GM12873 (cell line): ENCODE results near the gene TAOK3.

ENCODE experiments used
- CTCF ChIP-seq: IDR thresholded peaks from 2 replicates; pipeline ENCODE4 v1.5.1; 2012; ENCODE audit warnings: low read depth, mild to moderate bottlenecking, moderate library complexity, low read length, control low read depth; ENCODE audit not compliant: insufficient read depth; ENCODE audit errors: missing control alignments

The TAOK3 gene

GRCh38 chr12:118107694-118108093 lies 265.0 kb downstream of the TAOK3 start:
- TF ChIP-seq CTCF: no peak

- no peak for TF ChIP-seq CTCF
Measured at GRCh38 chr12:118107011-118107410, 265.7 kb downstream of the TAOK3 start.

GRCh38 chr12:118103601-118104382 lies 268.9 kb downstream of the TAOK3 start, which contains the start of gene VSIG10:
VSIG10 (minus strand) TSS chr12:118104011; CDS start chr12:118103671, 340 bp downstream.
- TF ChIP-seq CTCF: no peak

GRCh38 chr12:118103201-118103600 lies 269.5 kb downstream of the TAOK3 start:
- TF ChIP-seq CTCF: no peak

GRCh38 chr12:118102609-118103008 lies 270.1 kb downstream of the TAOK3 start:
- no peak for TF ChIP-seq CTCF

- no peak for TF ChIP-seq CTCF
Measured at GRCh38 chr12:118102070-118102469, 270.6 kb downstream of the TAOK3 start.

- no peak for TF ChIP-seq CTCF
Measured at GRCh38 chr12:118101051-118101450, 271.7 kb downstream of the TAOK3 start.
